Mesodermal cell (in vitro differentiated cells): ENCODE data around the gene RBAK.
"Not testable (repeated sequence)": the region's sequence is repeated elsewhere in the genome, so short reads cannot be mapped to it uniquely, and the experiment has no call there.

Source experiments
- H3K27ac ChIP-seq: 2 replicates; pipeline ENCODE4 v1.7.0; 2013; ENCODE audit warnings: mild to moderate bottlenecking, low read depth, low read length, moderate library complexity; ENCODE audit not compliant: severe bottlenecking
- H3K36me3 ChIP-seq: 2 replicates; pipeline ENCODE4 v1.7.1; 2013; ENCODE audit warnings: mild to moderate bottlenecking, low read length, moderate library complexity; ENCODE audit not compliant: control insufficient read depth, insufficient read depth
- H3K4me1 ChIP-seq: one replicate; pipeline ENCODE4 v1.7.1; 2013; ENCODE audit warnings: mild to moderate bottlenecking, low read length; ENCODE audit not compliant: insufficient read depth, control insufficient read depth, poor library complexity, severe bottlenecking
- H3K4me3 ChIP-seq: 2 replicates; pipeline ENCODE4 v1.7.0; 2013; ENCODE audit warnings: low read length, control low read depth, mild to moderate bottlenecking; ENCODE audit not compliant: insufficient read depth, poor library complexity, severe bottlenecking; ENCODE audit errors: extremely low read depth
- H3K9me3 ChIP-seq: 2 replicates; pipeline ENCODE4 v1.7.1; 2013; ENCODE audit warnings: mild to moderate bottlenecking, low read length, moderate library complexity; ENCODE audit not compliant: control insufficient read depth
- WGBS, 2 experiments: methylation state at CpG; one replicate each; pipeline ENCODE4 v1.1.5; 2013; ENCODE audit warnings: missing lambda C conversion rate in 2 of 2; ENCODE audit not compliant: insufficient coverage in 2 of 2; 5-methylcytosine and 5-hydroxymethylcytosine counted together

Gene RBAK

GRCh38 chr7:5082806-5083205 lies 37.1 kb downstream of the RBAK start:
- Histone ChIP-seq H3K27ac (no peak overlapping the region), H3K9me3 (no peaks in the 10 kb centered on the region), H3K4me1 (no peaks in the 10 kb centered on the region), H3K36me3 (no peaks in the 10 kb centered on the region), H3K4me3 (no peak overlapping the region)
- 88 to 90% methylated on average over 6 to 7 of the region's 7 CpGs for WGBS, 2 experiments

DNA sequence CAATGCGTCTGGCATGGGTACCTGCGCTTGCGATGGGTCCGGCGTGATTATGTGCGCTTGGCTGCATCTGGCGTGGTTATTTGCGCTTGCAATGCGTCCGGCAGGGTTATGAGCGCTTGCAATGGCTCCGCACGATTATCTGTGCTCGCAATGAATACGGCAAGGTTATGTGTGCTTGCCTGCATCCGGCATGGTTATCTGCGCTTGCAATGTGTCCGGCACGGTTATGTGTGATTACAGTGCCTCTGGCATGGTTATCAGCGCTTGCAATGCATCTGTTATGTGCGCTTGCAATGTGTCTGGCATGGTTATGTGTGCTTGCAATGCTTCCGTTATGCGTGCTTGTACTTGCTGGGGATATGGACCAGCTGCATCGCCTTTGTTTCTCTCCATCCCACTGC lies 37.7 kb downstream of the RBAK start:
- H3K36me3 ChIP-seq = no peaks in the 10 kb centered on the region
- no peaks in the 10 kb centered on the region for H3K9me3 ChIP-seq
- no peaks in the 10 kb centered on the region for H3K4me1 ChIP-seq
- H3K4me3 ChIP-seq = no peak overlapping the region
- H3K27ac ChIP-seq = no peak overlapping the region
- 89 to 93% methylated on average over 21 to 24 of the region's 24 CpGs for WGBS, 2 experiments

DNA sequence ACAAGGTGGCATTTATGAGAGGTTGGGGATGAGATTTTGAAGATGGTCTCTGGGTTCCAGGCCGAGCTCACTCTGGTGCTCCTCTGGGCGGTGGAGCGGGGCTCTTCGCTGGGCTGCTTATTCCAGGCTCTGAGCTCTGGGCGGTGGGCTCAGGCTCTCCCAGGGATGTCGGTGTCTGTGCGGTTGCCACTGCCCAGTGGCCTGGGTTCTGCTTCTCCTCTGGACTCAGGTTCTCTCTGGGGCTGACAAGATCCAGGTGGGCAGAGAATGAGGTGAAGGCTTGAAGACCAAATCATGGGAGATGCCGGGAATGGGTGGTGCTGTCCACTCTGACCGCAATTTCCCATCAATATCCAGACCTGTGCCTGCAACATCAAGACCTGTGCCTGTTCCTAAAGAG lies 40.6 kb downstream of the RBAK start:
- H3K27ac ChIP-seq = no peak overlapping the region
- WGBS, 2 experiments = 86 to 87% methylated on average over 3 to 9 of the region's 9 CpGs

DNA sequence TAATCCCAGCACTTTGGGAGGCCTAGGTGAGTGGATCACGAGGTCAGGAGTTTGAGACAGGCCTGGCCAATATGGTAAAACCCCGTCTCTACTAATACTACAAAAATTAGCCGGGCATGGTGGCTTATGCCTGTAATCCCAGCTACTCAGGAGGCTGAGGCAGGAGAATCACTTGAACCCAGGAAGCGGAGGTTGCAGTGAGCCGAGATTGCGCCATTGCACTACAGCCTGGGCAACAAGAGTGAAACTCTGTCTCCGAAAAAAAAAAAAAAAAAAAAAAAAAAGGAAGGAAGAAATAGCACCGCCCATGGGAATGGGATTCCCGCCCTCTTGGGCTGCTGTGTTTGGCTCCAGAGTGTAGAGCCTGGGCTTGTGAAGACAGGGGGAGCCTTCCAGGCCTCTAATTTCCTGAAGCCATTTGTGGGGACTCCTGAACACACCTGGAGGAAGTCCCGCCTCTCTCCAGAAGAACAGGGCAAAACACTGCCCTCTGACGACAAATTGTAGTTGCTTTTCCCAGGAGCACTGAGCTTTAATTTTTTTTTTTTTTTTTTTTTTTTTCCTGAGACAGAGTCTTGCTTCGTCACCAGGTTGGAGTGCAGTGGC lies 42.7 kb downstream of the RBAK start:
- not testable (repeated sequence) for H3K27ac ChIP-seq, H3K4me3 ChIP-seq, H3K9me3 ChIP-seq, H3K36me3 ChIP-seq, H3K4me1 ChIP-seq
- WGBS, 2 experiments = 69 to 91% methylated on average over 6 to 7 of the region's 12 CpGs

More for the DNA sequence above, 40.6 kb downstream of the RBAK start:
- Histone ChIP-seq H3K4me3 (no peak overlapping the region), H3K36me3 (no peaks in the 10 kb centered on the region), H3K4me1 (no peaks in the 10 kb centered on the region), H3K9me3 (no peaks in the 10 kb centered on the region)

DNA sequence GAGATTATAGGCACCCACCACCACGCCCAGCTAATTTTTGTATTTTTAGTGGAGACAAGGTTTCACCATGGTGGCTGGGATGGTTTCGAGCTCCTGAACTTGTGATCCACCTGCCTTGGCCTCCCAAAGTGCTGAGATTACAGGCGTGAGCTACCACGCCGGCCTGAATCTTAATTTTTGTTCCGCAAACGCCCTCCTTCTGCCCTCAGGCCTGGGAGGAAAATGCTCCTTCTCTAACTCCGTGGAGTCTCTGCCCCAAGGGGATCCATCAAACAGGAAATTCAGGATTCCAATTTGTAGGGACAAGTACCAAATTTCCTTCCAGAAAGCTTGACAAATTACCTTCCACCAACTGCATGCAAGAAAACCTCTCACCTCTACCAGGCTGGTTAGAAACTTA lies 43.2 kb downstream of the RBAK start:
- Histone ChIP-seq H3K9me3 (peaks cover 3% of the 10 kb centered on the region), H3K27ac (no peak overlapping the region), H3K36me3 (no peaks in the 10 kb centered on the region), H3K4me1 (no peaks in the 10 kb centered on the region), H3K4me3 (no peak overlapping the region)
- WGBS, 2 experiments = 89 to 92% methylated on average over 6 to 7 of the region's 8 CpGs

DNA sequence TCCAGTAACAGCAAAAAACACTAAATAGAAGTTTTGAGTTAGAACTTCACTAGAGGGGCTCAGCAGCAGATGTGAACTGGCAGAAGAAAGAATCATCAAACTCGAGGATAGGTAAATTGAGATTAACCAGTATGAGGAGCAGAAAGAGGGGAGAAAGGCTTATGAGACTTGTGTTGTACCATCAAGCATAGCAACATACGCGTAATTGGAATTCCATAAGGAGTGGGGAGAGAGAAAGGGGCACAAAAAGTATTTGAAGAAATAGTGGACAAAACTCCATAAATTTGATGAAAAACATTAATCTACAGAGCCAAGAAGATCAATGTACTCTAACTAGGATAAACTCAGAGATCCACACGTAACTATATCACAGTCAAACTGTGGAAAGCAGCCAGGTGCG lies 48.3 kb downstream of the RBAK start:
- peaks cover 18% of the 10 kb centered on the region for H3K9me3 ChIP-seq
- no peaks in the 10 kb centered on the region for H3K36me3 ChIP-seq
- WGBS, 2 experiments = 58 to 84% methylated on average over 4 to 5 of the region's 5 CpGs
- no peak overlapping the region for H3K27ac ChIP-seq
- H3K4me3 ChIP-seq = no peak overlapping the region
- no peaks in the 10 kb centered on the region for H3K4me1 ChIP-seq

DNA sequence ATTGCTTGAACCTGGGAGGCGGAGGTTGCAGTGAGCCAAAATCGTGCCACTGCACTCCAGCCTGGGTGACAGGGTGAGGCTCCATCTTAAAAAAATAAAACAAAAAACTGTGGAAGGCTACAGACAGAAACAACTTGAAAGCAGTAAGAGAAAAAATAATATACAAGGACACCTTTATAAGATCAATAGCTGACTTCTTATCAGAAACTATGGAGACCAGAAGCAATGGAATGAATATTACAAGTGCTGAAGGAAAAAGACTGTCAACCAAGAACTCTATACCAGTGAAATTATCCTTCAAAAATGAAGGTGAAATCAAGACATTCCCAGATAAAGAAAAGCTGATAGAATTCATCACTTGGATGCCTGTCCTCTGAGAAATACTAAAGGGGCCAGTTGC lies 49.0 kb downstream of the RBAK start:
- Histone ChIP-seq H3K27ac (no peak overlapping the region), H3K4me3 (no peak overlapping the region), H3K36me3 (no peaks in the 10 kb centered on the region), H3K9me3 (peaks cover 18% of the 10 kb centered on the region), H3K4me1 (no peaks in the 10 kb centered on the region)
- WGBS, 2 experiments = 83% methylated on average over 1 of the region's 2 CpGs; no CpG with 5 or more reads in 1 of the 2 experiments

GRCh38 chr7:5116359-5116758 lies 70.7 kb downstream of the RBAK start:
- no peaks in the 10 kb centered on the region for H3K4me1 ChIP-seq
- no peaks in the 10 kb centered on the region for H3K9me3 ChIP-seq
- no peak overlapping the region for H3K27ac ChIP-seq
- WGBS, 2 experiments = 69 to 71% methylated on average over 5 to 6 of the region's 7 CpGs
- H3K36me3 ChIP-seq = no peaks in the 10 kb centered on the region
- H3K4me3 ChIP-seq = no peak overlapping the region

- Histone ChIP-seq H3K9me3 (no peaks in the 10 kb centered on the region), H3K4me3 (no peak overlapping the region), H3K27ac (no peak overlapping the region), H3K4me1 (no peaks in the 10 kb centered on the region), H3K36me3 (no peaks in the 10 kb centered on the region)
- 92 to 93% methylated on average over 49 to 52 of the region's 56 CpGs for WGBS, 2 experiments
These were observed 71.7 kb downstream of the RBAK start for GRCh38 chr7:5117095-5117970.
